Gastroesophageal sphincter (tissue), 4 donors: Measurements from ENCODE around the gene CHML. TPM values are rescaled to one million over a fixed set of nuclear protein-coding genes. Genes with fewer than 3 reads are reported as not detected.
A peak's percentile ranks its signal among the peaks of the same experiment; 100 is the strongest.

Experiments
- ATAC-seq: fragments of 150-250 bp; one replicate; pipeline ENCODE4 v1.9.1; 2016; ENCODE audit warnings: mild to moderate bottlenecking, moderate library complexity
- H3K27ac ChIP-seq, 4 donors: fragments of 200-600 bp; sonication (generic) in 3 of 4; 1 replicate in 3 of 4; 2 replicates in 1 of 4; pipeline ENCODE4 v1.5.1; 2016 to 2019
- H3K27me3 ChIP-seq: fragments of 200-600 bp; sonication (generic); one replicate; pipeline ENCODE4 v1.5.1; 2019
- H3K36me3 ChIP-seq, 2 donors: fragments of 200-600 bp; sonication (generic); one replicate each; pipeline ENCODE4 v1.5.1; 2019; ENCODE audit warnings: control low read depth in 1 of 2
- H3K4me1 ChIP-seq, 3 donors: fragments of 200-600 bp; sonication (generic); 1 replicate in 2 of 3; 2 replicates in 1 of 3; pipeline ENCODE4 v1.5.1; 2016 to 2019; ENCODE audit warnings: control low read depth in 2 of 3
- H3K4me3 ChIP-seq, 2 donors: fragments of 200-600 bp; sonication (generic); one replicate each; pipeline ENCODE4 v1.5.1; 2019; ENCODE audit warnings: mild to moderate bottlenecking in 1 of 2, moderate library complexity in 1 of 2
- H3K9me3 ChIP-seq, 3 donors: fragments of 200-600 bp; sonication (generic); one replicate each; pipeline ENCODE4 v1.5.1; 2017 to 2019; ENCODE audit warnings: control low read depth in 2 of 3
- CTCF ChIP-seq, 4 experiments: fragments of 200-600 bp in 2 of 4; fragments of 450-650 bp in 2 of 4; sonication (generic) in 1 of 4; IDR thresholded peaks; one replicate each; pipeline ENCODE4 v1.5.1; 2017 to 2019; ENCODE audit warnings: antibody characterized with exemption in 4 of 4, mild to moderate bottlenecking in 2 of 4, moderate library complexity in 2 of 4
- EP300 ChIP-seq: sonication (generic); formaldehyde crosslinking; IDR thresholded peaks from one replicate; pipeline ENCODE4 v1.6.1; 2017; ENCODE audit warnings: antibody characterized with exemption, mild to moderate bottlenecking
- POLR2A ChIP-seq, 2 donors: fragments of 450-650 bp; IDR thresholded peaks; one replicate each; pipeline ENCODE4 v1.6.1; 2017; ENCODE audit warnings: antibody characterized with exemption in 2 of 2, mild to moderate bottlenecking in 2 of 2, moderate library complexity in 1 of 2
- POLR2AphosphoS5 ChIP-seq: sonication (generic); formaldehyde crosslinking; IDR thresholded peaks from one replicate; pipeline ENCODE4 v1.6.1; 2017; ENCODE audit warnings: antibody characterized with exemption
- WGBS, 2 donors: methylation state at CpG; one replicate each; pipeline ENCODE4 v1.1.5; 2018; ENCODE audit warnings: low coverage in 1 of 2; 5-methylcytosine and 5-hydroxymethylcytosine counted together
- total RNA-seq, 4 donors: library from RNA; depleted of rRNA; stranded (reverse); fragments of >200 nt; gene quantifications; one replicate each; pipeline ENCODE4 v1.1.0, GENCODE V29; 2016

CHML gene
- total RNA-seq, 4 donors from 2014 or later, result 5.3 to 10.2 (median 8.8) TPM

DNA sequence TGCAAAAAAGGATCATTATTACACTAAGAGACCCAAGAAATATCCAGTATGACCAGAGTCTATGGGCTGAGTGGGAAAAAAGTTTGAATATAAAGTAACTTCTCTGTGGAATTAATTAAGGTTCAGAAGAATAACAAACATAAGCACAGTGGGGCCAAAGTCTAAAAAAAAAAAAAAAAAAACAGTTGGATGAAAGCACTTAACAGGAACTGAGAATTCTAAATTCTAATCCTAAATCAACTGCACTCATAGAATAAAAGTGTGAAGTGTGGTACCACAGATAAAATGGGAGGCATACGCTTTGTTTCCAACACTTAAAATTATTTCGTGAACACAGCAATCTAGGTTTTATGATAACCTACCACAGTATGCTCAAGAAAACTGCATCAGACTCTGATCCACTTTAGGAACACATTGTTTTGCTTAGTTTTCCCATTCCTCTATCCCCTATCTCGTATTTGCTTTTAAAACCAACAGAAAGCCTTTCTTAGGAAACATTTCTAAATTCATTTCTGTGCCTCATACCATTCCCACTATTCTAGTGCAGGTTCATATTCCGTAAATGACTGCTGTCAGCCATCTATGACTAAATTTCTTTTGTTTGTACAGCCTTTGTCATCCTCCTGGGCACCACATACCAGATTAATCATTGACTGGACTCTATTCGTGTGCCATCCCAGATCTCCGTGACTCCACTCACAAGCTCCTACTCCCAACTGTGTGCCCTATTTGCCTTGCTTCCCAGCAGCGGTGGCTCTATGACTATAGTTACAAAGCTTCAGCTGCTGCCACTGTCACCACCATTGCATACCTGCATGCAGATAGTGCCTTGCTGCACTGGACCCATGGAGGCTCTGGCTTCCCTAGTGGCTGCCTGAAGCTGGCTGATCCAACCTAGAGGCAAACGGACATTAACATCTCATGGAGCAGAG lies 24.9 kb downstream of the CHML start:
- H3K4me3 ChIP-seq, result no peak overlapping the region
- ATAC-seq, result no peak
- WGBS, 2 donors, result 86 to 93% methylated on average over 7 of the region's 8 CpGs
- no peak overlapping the region for H3K27ac ChIP-seq
- no peaks in the 10 kb centered on the region for H3K36me3 ChIP-seq
- H3K4me1 ChIP-seq, result no peaks in the 10 kb centered on the region
- H3K9me3 ChIP-seq, result no peaks in the 10 kb centered on the region
- TF ChIP-seq EP300 (no peak), POLR2A (IDR thresholded peaks at IDR 0.05) (no peak), POLR2AphosphoS5 (no peak), CTCF (IDR thresholded peaks at IDR 0.05) (no peak)
- no peaks in the 10 kb centered on the region for H3K27me3 ChIP-seq

- Histone ChIP-seq H3K9me3 (no peaks in the 10 kb centered on the region), H3K27me3 (no peaks in the 10 kb centered on the region), H3K27ac (no peak overlapping the region), H3K4me1 (no peaks in the 10 kb centered on the region), H3K4me3 (no peak overlapping the region), H3K36me3 (no peaks in the 10 kb centered on the region)
- no peak for TF ChIP-seq CTCF (IDR thresholded peaks at IDR 0.05)
- no peak for TF ChIP-seq POLR2AphosphoS5
- no peak for TF ChIP-seq POLR2A (IDR thresholded peaks at IDR 0.05)
- no peak for TF ChIP-seq EP300
- 70% methylated on average over 3 to 4 of the region's 4 CpGs for WGBS, 2 donors
- no peak for ATAC-seq
Observed at GRCh38 chr1:241614572-241614971, 25.6 kb downstream of the CHML start.

GRCh38 chr1:241614144-241614543 lies 26.0 kb downstream of the CHML start:
- TF ChIP-seq POLR2AphosphoS5 (no peak), EP300 (no peak), CTCF (IDR thresholded peaks at IDR 0.05) (no peak), POLR2A (IDR thresholded peaks at IDR 0.05) (no peak)
- H3K27ac ChIP-seq, result no peak overlapping the region
- no peak for ATAC-seq
- WGBS, 2 donors, result 86 to 94% methylated on average over 4 of the region's 4 CpGs
- no peaks in the 10 kb centered on the region for H3K4me1 ChIP-seq
- H3K27me3 ChIP-seq, result no peaks in the 10 kb centered on the region
- no peaks in the 10 kb centered on the region for H3K36me3 ChIP-seq
- no peak overlapping the region for H3K4me3 ChIP-seq
- H3K9me3 ChIP-seq, result no peaks in the 10 kb centered on the region

- 72 to 75% methylated on average over 9 of the region's 9 CpGs for WGBS, 2 donors
- Histone ChIP-seq H3K27me3 (no peaks in the 10 kb centered on the region), H3K27ac (no peak overlapping the region), H3K36me3 (no peaks in the 10 kb centered on the region), H3K4me1 (no peaks in the 10 kb centered on the region), H3K9me3 (no peaks in the 10 kb centered on the region), H3K4me3 (no peak overlapping the region)
- peak; percentile 56 for ATAC-seq
- TF ChIP-seq POLR2AphosphoS5, result no peak
- no peak for TF ChIP-seq POLR2A (IDR thresholded peaks at IDR 0.05)
- TF ChIP-seq EP300, result no peak
- TF ChIP-seq CTCF (IDR thresholded peaks at IDR 0.05), result no peak
Observed at GRCh38 chr1:241612533-241613477, 27.4 kb downstream of the CHML start.
